Subcutaneous abdominal adipose tissue (tissue), 5 donors: Measurements from ENCODE around the gene UPK1B.

ENCODE experiments used
- H3K27ac ChIP-seq: one replicate; pipeline ENCODE4 v1.7.0; 2013; ENCODE audit warnings: low read depth, mild to moderate bottlenecking, inconsistent platforms, low read length, moderate library complexity
- H3K27me3 ChIP-seq, 5 donors: one replicate each; pipeline ENCODE4 v1.7.0; 2013; ENCODE audit warnings: low read length in 5 of 5, inconsistent platforms in 1 of 5; ENCODE audit not compliant: control insufficient read depth in 5 of 5, insufficient read depth in 4 of 5
- H3K36me3 ChIP-seq, 5 donors: one replicate each; pipeline ENCODE4 v1.7.0; 2013; ENCODE audit warnings: low read length in 5 of 5; ENCODE audit not compliant: control insufficient read depth in 5 of 5, insufficient read depth in 5 of 5
- H3K4me1 ChIP-seq, 5 donors: one replicate each; pipeline ENCODE4 v1.7.0; 2013; ENCODE audit warnings: low read length in 5 of 5, mild to moderate bottlenecking in 3 of 5, moderate library complexity in 1 of 5; ENCODE audit not compliant: control insufficient read depth in 5 of 5, insufficient read depth in 5 of 5
- H3K4me3 ChIP-seq, 5 donors: one replicate each; pipeline ENCODE4 v1.7.0; 2013; ENCODE audit warnings: low read length in 5 of 5, low read depth in 1 of 5
- H3K9ac ChIP-seq, 5 donors: one replicate each; pipeline ENCODE4 v1.7.0; 2013; ENCODE audit warnings: low read length in 5 of 5, mild to moderate bottlenecking in 4 of 5, moderate library complexity in 3 of 5
- H3K9me3 ChIP-seq, 5 donors: one replicate each; pipeline ENCODE4 v1.7.0; 2013; ENCODE audit warnings: low read length in 5 of 5; ENCODE audit not compliant: control insufficient read depth in 5 of 5
- donor health status: healthy.
- donor health status: healthy.
- donor health status: healthy.
- donor health status: healthy.
- donor health status: healthy.

UPK1B gene

DNA sequence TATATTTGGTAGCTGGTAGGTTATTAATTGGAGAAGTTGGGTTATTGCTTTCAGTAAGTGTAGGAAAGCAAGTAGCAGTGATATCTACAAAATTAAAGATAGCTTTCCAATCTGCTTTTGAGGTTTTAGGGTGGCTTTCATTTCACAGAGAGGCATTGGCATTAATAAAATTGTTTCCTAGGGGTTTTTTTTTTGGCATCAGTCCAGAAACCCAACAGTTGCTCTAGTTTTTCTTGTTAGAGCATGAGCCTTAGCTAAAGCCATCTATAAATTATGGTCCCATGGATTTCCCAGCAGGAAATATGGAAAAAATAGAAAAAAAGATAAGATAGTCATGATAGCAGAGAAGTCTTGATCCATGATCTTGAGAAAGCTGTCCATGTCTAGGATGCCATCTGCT is 70.3 kb downstream of the UPK1B start:
- no peak overlapping the region for H3K9ac ChIP-seq
- no peak overlapping the region for H3K27ac ChIP-seq
- peaks cover 0 to 4% (median 2%) of the 10 kb centered on the region in 5 donors for H3K9me3 ChIP-seq
- no peaks in the 10 kb centered on the region for H3K36me3 ChIP-seq
- no peaks in the 10 kb centered on the region for H3K27me3 ChIP-seq
- no peak overlapping the region for H3K4me3 ChIP-seq
- peaks cover 2 to 26% (median 25%) of the 10 kb centered on the region in 5 donors for H3K4me1 ChIP-seq

DNA sequence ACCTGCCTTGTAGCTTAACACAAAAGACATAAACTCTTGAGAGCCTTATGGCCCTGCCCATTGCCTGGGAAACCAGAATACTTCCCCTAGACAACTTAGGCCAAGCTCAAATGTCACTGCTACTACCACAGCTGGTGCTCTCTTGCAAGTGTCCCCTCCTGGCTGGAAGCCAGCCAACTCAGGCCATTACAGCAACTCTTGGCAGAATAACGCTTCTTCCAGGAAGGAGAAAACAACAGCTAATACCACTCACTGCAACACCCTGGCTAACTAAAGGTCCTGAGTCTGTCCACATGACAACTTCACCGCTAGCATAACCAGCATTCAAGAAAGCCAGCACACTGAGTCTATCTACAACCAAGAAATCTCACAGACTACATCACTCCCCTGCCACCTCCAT is 72.4 kb downstream of the UPK1B start:
- Histone ChIP-seq H3K9ac (no peak overlapping the region), H3K27ac (no peak overlapping the region), H3K9me3 (peaks cover 0 to 6% (median 2%) of the 10 kb centered on the region in 5 donors), H3K4me1 (peaks cover 2 to 17% (median 10%) of the 10 kb centered on the region in 5 donors), H3K36me3 (no peaks in the 10 kb centered on the region), H3K27me3 (no peaks in the 10 kb centered on the region), H3K4me3 (no peak overlapping the region)
